AG04450 (cell line): ENCODE results near the gene NEURL1. TPM values are rescaled to one million over a fixed set of nuclear protein-coding genes. Genes with fewer than 3 reads are reported as not detected.

ENCODE experiments used
- CTCF ChIA-PET: fragments of 300-600, 350-600 bp; formaldehyde crosslinking; extraction: SDS; loops from one replicate; lab custom pipeline; 2022; ENCODE audit warnings: antibody characterized with exemption, inconsistent platforms; lab: Charles Lee
- POLR2A ChIA-PET: fragments of 350-600 bp; formaldehyde crosslinking; extraction: SDS; loops from one replicate; lab custom pipeline; 2021; ENCODE audit warnings: antibody characterized with exemption, inconsistent platforms; lab: Yijun Ruan, JAX
- DNase-seq: peaks from one replicate; pipeline ENCODE4 v3.0.0-alpha.2; 2011; ENCODE audit warnings: low read depth, low spot score
- H3K27ac ChIP-seq: one replicate; pipeline ENCODE4 v1.5.1; 2012; ENCODE audit warnings: low read depth, low read length, control low read depth
- H3K27me3 ChIP-seq: one replicate; pipeline ENCODE4 v1.6.0; 2012; ENCODE audit warnings: low read length; ENCODE audit not compliant: control insufficient read depth, insufficient read depth
- H3K4me3 ChIP-seq: 2 replicates; pipeline ENCODE4 v1.5.1; 2011; ENCODE audit warnings: mild to moderate bottlenecking, low read depth, low read length, control low read depth
- H3K9me3 ChIP-seq: 2 replicates; pipeline ENCODE4 v1.5.1; 2012; ENCODE audit warnings: low read length; ENCODE audit not compliant: control insufficient read depth, insufficient read depth
- polyA plus RNA-seq: library from polyadenylated mRNA; depleted of rRNA; stranded (reverse); fragments of >200 nt; gene quantifications from 2 replicates; pipeline ENCODE4 v1.2.3, GENCODE V29; 2011
- TF ChIP-seq, protein P1 (sequence below): IDR thresholded peaks from 2 replicates; pipeline ENCODE4 v1.5.1; 2011; ENCODE audit warnings: low read depth, low read length, control low read depth, inconsistent platforms

Gene NEURL1
- polyA plus RNA-seq, 1 experiment, result 0.67 TPM

DNA sequence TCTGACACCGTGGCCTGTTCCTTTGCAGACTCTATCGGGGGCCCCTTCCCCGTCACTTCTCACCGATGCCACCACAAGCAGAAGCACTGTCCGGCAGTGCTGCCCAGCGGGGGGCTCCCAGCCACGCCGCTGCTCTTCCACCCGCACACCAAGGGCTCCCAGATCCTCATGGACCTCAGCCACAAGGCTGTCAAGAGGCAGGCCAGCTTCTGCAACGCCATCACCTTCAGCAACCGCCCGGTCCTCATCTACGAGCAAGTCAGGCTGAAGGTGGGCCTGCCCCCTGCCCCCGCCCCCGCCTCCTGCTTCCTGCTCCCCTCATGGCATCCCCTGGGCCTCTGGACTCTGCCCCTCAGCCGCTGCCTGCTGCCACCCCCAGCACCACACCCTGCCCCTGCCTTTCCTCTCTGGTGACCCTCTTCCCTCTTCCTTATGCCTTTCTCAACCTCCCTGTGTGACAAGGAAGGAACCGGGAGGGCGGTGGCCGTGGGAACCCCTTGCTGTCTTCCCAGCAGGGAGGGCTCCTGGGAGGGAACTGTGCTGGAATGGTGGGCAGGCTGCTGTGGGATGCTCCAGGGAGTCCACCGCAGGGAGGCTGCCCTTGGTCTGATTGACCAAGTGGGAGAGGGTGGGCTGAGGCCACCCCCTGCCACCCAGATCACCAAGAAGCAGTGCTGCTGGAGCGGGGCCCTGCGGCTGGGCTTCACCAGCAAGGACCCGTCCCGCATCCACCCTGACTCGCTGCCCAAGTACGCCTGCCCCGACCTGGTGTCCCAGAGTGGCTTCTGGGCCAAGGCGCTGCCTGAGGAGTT is 77.5 kb downstream of the NEURL1 start:
- POLR2A ChIA-PET, result no interaction called here

GRCh38 chr10:103571656-103571975 is 78.1 kb downstream of the NEURL1 start:
- POLR2A ChIA-PET, result no interaction called here
- H3K9me3 ChIP-seq, result no peaks in the 10 kb centered on the region; the same call in 1 of the 2 replicates

More for the DNA sequence above, 77.5 kb downstream of the NEURL1 start:
- H3K27me3 ChIP-seq, result peaks cover 51% of the 10 kb centered on the region
- H3K27ac ChIP-seq, result no peak overlapping the region
- no peak overlapping the region for H3K4me3 ChIP-seq
- TF ChIP-seq, protein P1, sequence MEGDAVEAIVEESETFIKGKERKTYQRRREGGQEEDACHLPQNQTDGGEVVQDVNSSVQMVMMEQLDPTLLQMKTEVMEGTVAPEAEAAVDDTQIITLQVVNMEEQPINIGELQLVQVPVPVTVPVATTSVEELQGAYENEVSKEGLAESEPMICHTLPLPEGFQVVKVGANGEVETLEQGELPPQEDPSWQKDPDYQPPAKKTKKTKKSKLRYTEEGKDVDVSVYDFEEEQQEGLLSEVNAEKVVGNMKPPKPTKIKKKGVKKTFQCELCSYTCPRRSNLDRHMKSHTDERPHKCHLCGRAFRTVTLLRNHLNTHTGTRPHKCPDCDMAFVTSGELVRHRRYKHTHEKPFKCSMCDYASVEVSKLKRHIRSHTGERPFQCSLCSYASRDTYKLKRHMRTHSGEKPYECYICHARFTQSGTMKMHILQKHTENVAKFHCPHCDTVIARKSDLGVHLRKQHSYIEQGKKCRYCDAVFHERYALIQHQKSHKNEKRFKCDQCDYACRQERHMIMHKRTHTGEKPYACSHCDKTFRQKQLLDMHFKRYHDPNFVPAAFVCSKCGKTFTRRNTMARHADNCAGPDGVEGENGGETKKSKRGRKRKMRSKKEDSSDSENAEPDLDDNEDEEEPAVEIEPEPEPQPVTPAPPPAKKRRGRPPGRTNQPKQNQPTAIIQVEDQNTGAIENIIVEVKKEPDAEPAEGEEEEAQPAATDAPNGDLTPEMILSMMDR, result no peak
- CTCF ChIA-PET, result no interaction called here
- H3K9me3 ChIP-seq, result no peaks in the 10 kb centered on the region; the same call in 1 of the 2 replicates
- no peak for DNase-seq

DNA sequence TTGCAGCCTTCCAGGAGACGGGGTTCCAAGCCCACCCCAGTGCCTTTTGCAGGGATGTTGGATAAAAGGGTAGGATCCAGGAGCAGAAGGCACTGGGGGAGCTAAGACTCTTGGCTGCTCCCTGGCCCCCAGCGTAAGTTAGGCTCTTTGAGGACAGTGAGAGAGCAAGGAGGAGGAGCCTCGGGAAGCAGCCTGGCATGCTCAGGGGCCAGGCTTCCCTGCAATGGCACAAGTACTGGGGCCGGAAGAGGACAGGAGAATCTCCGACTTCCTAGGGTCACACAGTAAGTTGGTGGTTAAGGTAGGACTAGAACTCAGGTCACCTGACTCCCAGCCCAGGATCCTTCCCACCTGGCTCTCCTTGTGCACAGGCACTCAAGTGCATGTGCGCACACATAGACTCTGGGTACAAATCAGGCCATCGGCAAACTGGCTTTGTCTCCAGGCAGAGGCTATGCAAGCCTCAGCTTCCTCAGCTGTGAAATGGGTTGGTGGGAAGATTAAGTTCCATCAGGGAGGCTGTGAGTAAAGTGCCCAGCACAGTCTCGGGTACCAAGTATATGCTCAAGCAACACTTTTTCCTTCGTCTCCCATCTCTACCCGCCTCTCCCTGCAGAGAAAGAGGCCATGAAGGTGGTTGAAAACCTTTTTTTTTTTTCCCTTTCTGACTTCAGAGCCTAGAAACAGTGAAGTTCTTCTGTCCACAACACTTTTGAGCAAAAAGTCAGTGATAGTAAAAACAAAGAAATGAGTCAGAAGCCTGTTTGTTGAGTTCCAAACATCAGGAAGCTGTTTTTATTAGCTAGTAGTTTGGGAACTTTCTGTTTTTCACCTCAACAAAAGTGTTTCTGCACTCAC is 79.1 kb downstream of the NEURL1 start:
- no peak for DNase-seq
- H3K27ac ChIP-seq, result no peak overlapping the region
- ChIA-PET POLR2A (interaction anchor here (0.7 kb wide), 1 partner anchor 17 kb away, joined by 3 read pairs; no protein-coding TSS in a partner anchor), CTCF (interaction anchor here (0.8 to 1.4 kb wide), 2 partner anchors 8 to 21 kb away, joined by 3 to 7 read pairs; no protein-coding TSS in a partner anchor)
- no peaks in the 10 kb centered on the region; the same call in 1 of the 2 replicates for H3K9me3 ChIP-seq
- peaks cover 54% of the 10 kb centered on the region for H3K27me3 ChIP-seq
- TF ChIP-seq, protein P1, result no peak
- no peak overlapping the region for H3K4me3 ChIP-seq

More at GRCh38 chr10:103571656-103571975, 78.1 kb downstream of the NEURL1 start:
- no peak for DNase-seq
- H3K27me3 ChIP-seq, result peaks cover 51% of the 10 kb centered on the region
- no peak overlapping the region for H3K4me3 ChIP-seq
- CTCF ChIA-PET, result no interaction called here
- H3K27ac ChIP-seq, result no peak overlapping the region
- TF ChIP-seq, protein P1, result no peak

DNA sequence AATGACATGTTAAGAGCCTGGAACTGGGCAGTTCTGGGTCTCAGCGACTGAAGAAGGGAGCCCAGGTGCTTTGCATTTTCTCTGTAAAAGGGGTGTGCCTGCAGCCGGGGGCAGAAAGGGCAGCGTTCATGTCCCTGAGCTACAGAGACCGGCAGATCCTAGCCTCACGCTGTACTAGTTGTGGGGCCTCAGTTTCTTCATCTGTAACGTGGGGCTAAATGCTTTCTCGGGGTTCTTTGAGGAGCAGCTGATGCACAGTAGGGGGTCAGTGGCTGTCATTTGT is 79.6 kb downstream of the NEURL1 start:
- Histone ChIP-seq H3K9me3 (no peaks in the 10 kb centered on the region; the same call in 1 of the 2 replicates), H3K4me3 (no peak overlapping the region), H3K27me3 (peaks cover 59% of the 10 kb centered on the region), H3K27ac (no peak overlapping the region)
- no peak for DNase-seq
- POLR2A ChIA-PET, result interaction anchor here (0.6 to 0.7 kb wide), 2 partner anchors 16 to 57 kb away, joined by 3 read pairs; no protein-coding TSS in a partner anchor
- TF ChIP-seq, protein P1, result no peak
- CTCF ChIA-PET, result interaction anchor here (0.8 to 1.4 kb wide), 2 partner anchors 9 to 20 kb away, joined by 3 to 7 read pairs; no protein-coding TSS in a partner anchor
